GM18861 (cell line): ENCODE measurements around the gene FGF5.
A peak's percentile ranks its signal among the peaks of the same experiment; 100 is the strongest.
"Not testable (repeated sequence)": the region's sequence is repeated elsewhere in the genome, so short reads cannot be mapped to it uniquely, and the experiment has no call there.

Experiments used
- ATAC-seq: cut with Tn5 transposase; IDR thresholded peaks from one replicate; pipeline ENCODE4 v1.9.1; 2021; ENCODE audit not compliant: unreplicated experiment

Gene FGF5, protein sequence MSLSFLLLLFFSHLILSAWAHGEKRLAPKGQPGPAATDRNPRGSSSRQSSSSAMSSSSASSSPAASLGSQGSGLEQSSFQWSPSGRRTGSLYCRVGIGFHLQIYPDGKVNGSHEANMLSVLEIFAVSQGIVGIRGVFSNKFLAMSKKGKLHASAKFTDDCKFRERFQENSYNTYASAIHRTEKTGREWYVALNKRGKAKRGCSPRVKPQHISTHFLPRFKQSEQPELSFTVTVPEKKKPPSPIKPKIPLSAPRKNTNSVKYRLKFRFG

DNA sequence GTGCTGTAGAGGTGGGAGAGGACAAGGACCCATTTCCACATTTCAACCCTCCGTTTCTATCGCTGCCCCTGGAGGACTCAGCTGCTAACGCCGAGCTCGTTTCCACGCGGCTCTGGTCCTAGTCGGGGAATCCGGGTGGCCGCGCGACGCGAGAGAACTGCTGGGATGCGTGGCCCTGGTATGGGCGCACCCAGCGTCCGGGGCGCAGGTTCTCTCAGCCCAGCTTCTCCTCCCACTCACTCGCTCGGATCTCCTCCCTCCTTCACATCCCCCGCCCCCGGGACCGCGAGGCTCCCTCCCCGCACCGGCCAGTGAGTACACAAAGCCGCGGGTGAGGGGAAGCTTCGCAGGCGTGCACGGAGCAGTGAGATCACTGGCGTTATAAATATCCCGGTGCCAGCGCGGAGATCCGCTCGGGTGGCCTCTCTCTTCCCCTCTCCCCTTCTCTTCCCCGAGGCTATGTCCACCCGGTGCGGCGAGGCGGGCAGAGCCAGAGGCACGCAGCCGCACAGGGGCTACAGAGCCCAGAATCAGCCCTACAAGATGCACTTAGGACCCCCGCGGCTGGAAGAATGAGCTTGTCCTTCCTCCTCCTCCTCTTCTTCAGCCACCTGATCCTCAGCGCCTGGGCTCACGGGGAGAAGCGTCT, at the start of gene FGF5:
TSS of gene FGF5 (plus strand) at position 412 of the 649 bp plus-strand sequence. CDS start at position 573, 161 bp downstream.
- ATAC-seq, result no peak

DNA sequence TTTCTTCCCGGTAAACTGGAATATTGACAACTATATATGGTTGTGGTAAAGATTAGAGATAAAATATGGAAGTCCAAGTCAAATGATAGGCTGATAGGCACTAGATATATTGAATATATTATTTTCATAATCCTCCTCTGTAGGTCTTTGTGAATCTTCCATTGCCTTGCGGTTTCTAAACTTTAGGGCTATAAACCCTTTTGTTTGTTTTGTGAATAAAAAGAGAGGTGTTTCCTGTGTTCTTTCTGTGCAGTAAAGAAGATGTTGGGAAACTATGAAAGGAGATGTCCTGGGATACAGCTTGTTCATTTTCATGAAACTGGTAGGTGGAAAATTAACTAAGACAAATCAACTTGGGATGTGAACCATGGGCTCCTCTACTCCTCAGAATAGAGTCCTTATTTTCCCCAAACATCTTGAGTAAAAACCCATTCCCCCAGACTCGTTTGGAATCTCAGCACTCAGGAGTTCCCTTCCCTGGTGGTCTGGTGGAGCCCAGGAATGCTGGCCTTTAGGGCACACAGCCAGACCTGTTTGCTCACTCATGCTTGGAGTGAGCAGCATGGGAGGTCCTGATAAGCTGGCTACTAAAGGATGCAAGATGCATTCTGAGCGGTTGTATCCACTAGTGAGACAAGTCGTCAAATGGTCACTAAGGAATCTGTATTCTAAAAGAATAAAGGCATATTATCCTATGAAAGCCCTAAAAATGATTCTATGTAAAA, 47.0 kb upstream of the FGF5 start:
- ATAC-seq, result no peak

DNA sequence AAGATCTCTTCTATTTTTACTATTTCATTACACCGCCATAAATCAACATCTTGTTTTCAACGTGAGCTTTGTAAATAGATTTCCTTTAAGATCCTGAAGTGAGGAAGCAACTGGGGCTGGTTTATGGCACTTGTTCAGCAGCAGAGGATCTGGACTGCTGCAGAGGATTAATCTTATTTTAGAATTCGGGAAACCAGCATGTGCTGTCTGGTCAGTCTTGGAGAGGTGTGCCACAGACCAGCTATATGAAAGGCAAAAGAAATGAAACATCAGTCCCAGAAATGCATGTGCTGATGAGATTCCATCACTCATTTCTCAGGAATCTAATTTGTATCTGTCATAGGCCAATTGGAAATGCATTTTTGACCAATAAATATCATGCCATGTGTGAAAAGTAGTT, 45.8 kb upstream of the FGF5 start:
- no peak for ATAC-seq

DNA sequence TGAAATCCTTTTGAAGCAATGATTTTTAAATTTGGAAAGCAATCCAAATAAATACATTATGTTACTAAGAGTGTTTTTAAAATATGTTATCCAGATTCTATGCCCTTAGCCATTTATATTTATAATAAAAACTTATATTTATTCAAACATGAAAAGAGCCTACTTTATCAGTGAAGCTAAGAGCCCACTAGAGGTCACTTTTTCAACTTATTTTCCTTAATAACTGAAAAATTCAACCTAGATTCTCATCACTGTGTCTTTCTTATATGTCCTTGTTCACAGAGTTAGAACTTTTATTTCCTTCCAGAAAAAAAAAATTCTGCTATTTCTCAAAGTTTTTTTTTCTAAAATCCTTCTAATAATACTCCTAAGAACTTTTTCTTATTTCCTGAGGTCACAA, 45.3 kb upstream of the FGF5 start:
- ATAC-seq, result no peak

DNA sequence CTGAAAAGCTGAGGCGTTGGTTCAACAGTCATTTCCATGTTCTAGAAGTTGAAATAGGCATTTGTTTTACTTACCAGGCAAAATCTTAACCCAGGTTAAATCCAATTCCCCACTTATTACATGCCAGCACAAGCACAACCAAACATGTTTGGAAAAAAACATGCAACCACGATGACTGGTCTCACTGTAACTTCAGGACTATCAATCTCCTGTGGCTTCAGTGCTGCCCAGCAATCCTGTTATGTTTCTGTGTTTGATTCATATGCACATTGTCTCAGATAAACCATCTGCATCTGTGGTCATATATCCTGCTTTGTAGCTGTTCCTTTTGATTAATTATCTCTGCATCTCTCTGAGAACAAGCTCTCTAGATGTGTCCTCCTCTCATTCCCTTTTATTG, 40.9 kb upstream of the FGF5 start:
- ATAC-seq, result no peak

DNA sequence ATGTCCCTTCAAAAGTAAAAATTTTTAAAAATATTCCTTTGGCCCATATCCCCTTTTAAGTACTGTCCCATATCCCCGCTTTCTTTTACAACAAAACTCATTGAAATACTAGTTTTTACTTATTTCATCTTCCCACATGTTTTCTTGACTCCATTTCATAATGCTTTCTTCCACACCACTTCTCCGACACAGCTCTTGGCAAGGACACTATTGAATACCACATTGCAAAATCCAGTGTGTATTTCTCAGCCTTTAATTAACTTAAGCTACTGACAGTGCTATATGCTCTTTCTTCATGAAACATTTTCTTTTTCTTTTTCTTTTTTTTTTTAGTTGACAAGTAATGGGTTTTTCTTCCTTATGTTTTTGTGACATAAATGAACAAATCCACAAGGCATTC, 40.4 kb upstream of the FGF5 start:
- ATAC-seq, result no peak

DNA sequence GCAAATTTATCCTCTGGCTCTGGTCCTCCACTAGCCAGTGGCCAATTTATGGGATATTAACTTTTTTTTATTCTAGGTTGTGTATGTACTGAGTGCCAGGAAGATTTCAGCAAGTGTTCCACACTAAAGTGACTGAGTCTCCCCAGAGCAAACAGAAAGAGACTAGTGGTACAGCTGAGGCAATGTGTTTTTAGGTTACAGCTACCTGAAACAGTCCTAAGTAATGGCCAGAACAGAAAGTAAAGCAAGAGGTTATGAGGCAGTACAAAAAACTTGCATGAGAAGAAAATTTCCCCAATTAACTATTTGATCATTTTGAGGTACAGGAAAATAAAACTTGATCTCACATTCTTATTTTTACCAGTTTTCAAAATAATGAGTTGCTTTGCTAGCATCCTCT, 38.0 kb upstream of the FGF5 start:
- no peak for ATAC-seq

DNA sequence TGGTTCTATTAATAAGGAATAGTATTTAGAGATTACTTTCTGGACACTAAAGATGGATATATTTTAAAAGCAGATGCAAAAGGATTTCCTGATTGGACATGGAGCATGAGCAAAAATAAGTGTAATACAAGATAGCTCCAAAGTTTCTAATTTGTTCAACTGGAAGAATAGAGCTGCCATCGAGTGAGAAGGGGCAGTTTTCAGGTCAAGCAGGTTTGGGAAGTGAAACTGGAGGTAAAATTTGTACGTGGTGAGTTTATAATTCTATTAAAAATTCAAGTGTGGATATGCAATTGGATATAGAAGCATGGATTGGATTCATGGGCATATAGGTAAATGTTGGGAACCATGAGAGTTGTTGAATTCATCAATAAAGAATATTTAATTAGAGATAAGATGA, 37.3 kb upstream of the FGF5 start:
- ATAC-seq, result no peak

DNA sequence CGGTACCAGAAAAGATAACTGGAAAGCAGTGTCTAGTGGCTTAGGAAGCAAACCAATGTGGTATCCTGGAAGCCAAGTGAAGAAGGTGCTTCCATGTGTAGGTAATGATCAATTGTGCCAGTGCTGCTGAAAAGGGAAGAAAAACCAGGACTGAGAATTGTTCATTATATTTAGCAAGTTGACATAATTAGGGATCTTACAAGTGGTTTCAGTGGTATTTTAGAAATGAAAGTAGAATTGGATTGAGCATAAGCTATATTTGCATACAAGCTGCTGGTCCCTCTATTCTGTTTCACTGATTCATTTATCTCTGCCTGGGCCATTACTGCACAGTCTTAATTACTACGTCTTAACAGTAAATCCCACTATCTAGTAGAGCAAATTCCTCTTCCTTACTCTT, 36.9 kb upstream of the FGF5 start:
- ATAC-seq, result peak; percentile 66

DNA sequence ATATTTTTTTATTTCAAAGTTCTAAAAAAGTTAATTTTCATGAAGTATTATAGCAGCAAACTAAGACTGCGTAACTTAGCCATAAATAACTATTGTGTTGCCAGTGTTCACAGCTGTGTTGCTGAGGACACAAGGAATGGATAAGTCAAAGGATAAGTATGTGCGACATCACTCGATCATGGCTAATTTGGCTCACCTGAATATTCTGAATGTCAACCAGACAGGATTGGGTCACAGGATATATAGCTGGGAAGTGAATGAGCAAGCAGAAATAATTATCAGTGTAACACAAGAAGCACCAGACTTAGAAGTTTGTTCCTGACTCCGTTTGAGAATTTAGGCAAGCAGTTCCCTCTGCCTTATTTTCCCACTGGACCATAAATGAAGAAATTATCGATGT, 35.3 kb upstream of the FGF5 start:
- no peak for ATAC-seq

DNA sequence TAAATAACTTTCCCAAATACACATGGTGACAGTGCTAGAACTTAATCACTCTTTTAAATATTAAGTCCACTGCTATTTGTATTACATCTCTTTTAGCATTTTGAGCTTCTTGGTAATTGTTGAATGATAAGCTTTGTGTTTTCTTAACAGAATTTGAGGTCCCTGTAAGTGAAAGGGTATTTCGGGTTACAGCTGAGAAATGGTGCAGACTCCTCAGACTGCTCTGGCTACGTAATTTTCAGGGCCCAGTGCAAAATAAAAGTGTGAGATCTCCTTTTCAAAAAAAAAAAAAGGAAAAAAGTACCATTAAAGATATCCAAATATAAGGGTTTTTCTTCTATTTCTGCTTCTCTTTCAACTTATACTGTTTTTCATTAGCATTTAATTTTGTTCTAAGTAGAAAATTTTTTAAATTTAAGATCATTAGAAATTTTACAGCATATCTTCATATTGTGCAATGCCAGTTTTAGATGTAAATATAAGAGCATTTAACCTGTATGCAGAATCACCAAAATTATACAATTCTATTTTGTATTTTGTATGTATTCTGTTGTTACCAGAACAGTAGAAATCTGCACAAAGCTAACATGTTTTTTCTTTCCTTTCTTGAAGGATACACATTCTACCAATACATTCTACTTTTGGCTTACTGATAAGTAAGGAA, 33.6 kb upstream of the FGF5 start:
- no peak for ATAC-seq

DNA sequence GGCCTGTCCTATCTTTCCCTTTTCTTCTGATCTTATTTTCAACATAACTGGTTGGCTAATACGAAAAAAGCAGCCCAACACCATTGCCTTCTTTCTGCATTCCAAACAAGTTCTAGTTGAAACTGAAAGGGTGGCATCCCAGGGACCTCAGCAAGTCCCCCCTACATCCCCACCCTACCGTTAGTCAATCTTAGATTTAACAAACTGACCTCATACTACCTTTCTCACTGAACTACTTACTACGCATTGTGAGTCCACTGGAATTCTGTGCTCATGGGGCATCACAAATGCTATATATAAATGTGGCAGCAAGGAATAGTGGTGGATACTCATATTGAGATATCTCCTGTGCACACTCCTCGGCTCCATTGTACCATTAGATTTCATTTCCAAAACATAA, 33.1 kb upstream of the FGF5 start:
- no peak for ATAC-seq

DNA sequence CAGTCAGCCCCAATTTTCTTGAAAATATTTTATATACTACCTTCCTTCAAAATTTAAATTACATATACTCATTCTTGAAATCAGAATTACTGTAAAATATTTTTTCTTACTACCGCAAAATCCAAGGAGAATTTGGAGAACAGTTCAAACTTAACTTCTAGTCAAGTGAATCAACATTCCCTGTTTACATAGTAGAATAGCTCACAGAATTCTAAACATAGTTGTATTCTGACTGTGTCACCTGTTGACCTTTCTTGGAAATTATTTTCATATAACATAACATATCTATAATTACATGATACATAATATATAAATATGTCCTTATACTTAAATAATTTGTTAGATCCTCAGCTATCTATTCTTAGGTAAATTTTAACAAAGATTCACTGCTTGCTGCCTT, 31.0 kb upstream of the FGF5 start:
- ATAC-seq, result no peak

DNA sequence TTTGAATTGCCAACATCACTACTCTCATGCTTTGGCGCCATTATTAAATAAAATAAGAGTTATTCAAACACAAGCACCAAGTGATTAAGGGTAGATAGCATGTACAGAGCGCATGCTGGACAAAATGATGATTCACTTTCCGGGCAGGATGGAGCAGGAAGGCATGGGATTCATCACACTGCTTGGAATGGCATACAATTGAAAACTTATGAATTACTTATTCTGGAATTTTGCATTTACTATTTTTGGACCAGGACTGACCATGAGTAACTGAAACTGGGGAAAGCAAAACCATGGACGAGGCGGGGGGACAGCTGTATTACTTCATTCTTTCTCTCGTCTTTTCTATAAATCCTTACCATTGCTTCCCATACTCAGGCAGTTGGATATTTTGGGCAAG, 28.5 kb upstream of the FGF5 start:
- ATAC-seq, result no peak

DNA sequence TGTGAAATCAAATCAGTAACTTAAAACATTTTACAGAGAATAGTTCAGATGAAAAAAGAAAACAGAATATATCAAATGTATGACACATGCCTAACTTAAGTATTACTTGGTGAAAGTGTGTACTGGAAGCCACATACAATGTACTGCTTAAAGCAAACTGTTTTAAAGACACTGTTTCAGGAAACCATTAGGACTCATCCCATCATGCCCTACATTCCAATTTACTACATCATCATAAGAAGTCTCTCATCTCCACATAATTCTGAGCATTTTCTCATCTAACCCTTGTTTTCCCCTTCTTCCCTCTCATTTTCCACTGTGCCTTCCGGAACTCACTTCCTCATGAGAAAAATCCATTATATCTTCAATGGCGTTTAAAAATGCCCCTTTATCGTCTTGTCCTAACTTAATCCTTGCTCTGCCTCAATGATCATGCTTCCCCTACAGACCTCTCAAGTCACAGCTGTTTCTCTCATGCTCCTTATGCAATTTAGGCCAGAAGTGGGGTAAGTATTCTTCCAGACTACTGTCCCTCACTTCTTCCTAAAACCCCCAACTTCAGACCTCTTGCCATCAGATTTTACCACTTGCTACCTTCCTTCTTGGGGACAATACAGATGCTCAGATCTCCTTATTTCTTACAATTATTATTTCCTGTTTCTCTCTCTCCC, 26.8 kb upstream of the FGF5 start:
- ATAC-seq, result no peak

DNA sequence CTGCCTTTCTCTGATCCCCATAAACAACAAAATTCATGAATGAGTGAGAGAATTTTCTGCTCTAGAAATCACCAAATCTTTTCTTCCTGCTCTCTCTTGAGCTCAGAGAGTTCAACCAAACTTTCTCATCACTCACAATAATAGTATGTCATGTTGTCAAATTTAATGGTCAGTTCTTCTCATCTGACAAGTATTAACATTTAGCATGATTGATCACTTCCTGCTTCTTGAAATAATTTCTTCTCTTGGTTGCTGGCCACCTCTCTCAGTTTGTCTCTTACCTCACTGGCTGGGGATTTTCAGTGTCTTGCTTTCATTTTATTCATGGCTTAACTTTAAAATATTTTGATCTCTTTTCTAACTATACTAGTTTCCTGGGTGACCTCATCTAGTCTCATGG, 25.5 kb upstream of the FGF5 start:
- ATAC-seq, result no peak

DNA sequence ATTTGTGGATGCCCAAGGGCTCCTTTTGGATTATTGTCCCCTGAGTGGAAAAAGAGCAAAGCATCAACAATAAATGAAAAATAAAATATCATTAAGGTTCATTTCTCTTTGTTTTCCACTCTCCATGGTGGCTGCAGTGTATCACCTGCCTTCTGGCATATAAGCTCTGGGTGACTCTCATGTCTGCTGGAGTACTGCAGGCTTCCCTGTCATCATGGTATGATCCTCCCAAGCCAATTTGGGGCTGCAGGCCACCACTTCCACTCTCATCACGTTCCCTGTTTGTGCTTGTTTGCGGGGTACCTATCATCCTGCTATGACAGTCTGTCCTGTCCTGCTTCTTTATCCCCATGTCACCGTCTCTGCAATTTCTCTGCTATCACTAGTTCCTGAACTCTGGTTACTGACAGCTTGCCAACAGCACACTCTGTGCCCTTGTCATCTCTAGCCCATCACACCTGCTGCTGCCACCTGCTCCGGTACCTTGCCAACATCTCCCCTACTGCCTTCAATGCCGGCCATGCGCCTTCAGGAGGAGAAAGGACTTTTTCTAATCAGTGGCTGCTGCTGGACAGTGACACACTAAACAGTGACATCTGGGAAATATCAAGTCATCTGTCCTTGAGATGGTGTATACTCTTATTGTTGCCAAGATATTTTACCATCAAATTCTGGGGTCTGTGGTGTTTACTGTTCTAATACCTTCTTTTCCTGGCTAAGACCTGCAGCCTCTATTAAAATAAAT, 23.0 kb upstream of the FGF5 start:
- no peak for ATAC-seq

DNA sequence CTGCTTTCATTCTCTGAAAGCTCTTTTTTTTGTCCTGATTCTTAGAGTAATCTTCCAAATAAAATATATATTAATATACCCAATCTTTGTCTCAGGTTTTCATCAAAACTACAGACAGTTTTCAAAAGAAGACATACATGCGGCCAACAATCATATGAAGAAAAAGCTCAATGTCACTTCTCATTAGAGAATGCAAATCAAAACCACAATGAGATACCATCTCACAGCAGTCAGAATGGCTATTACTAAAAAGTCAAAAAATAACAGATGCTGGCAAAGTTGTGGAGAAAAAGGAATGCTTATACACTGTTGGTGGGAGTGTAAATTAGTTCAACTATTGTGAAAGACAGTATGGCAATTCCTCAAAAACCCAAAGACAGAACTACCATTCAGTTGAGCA, 19.0 kb upstream of the FGF5 start:
- not testable (repeated sequence) for ATAC-seq

DNA sequence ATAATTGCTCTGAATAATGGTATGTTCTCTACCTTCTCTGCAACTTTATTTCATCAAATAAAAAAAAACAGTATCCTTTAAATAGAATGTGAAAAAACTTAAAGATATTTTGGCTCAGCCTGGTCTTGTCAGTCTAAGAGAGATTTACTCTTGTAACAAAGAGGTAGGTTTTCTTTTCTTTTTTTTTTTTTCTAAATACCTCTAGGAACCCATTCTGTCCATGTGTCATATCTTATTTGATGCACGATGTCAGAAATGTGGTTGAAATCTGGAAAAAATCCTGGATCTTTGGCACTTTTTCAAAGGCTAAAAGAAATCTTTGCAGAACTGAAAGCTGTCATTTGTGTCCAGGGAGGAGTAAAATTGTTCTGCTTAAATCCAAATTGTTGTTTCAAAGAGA, 17.3 kb upstream of the FGF5 start:
- ATAC-seq, result no peak

DNA sequence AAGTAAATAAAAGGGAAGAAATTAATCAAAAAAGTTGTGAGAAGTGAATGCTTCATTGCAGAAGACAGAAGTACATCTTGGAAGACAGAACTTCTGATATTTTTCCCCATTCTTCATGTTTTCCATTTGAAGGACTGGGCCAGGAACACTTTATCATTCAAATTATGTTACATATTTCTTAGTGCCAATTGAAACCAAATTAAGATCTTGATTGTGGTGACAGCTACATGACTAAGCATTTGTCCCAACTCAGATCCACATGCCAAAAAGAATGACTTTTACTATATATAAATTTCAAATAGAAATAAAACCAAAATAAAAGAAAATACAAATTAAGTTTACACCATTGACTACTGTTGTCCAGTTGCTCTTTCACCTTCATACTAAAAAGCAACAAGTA, 14.0 kb upstream of the FGF5 start:
- ATAC-seq, result no peak

DNA sequence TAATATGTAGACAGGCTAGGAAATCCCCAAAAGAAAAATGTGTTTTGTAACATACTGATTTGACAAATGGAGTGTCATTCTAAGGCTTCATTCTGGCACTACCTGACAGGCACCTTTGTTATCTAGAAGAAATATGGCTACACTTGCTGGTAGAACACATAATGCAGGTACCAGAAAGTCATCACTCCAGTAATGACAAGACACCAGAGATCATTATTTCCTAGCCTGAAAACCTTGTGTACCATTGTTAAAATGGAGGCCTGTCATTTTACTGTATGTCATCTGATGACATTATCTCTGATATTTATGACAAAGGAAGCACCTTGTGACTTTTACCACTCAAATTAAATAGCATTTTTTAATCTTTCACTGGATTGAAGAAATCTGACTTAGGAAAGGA, 13.5 kb upstream of the FGF5 start:
- ATAC-seq, result no peak
